Measurements from ENCODE around the gene SLC25A17.
"Not testable (repeated sequence)": the region's sequence is repeated elsewhere in the genome, so short reads cannot be mapped to it uniquely, and the experiment has no call there.

SLC25A17 gene

DNA sequence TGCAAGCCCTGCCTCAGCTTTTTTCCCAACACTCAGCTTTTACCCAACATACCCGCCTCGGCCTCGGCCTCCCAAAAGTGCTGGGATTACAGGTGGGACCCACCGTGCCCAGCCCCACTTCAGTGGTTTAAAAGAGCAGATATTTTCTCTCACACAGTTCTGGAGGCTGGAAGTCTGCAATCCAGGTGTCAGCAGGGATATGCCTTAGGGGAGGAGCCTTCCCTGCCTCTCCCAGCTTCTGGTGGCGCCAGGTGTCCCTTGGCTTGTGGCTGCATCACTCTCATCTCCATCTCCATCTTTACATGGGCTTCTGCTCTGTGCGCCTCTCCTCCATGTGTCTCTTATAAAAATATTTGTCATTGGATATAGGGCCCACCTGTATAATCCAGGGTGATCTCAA, 89.9 kb downstream of the SLC25A17 start:
- Mint-ChIP-seq H3K27ac (no peak overlapping the region), H3K4me1 (ENCODE audit: low read depth) (no peaks in the 10 kb centered on the region), H3K9me3 (no peaks in the 10 kb centered on the region), H3K36me3 (ENCODE audit: low read depth) (no peaks in the 10 kb centered on the region), H3K27me3 (peaks cover 7% of the 10 kb centered on the region), H3K4me3 (no peak overlapping the region)
- intact Hi-C loops (cut with micrococcal nuclease) = no loop called here

DNA sequence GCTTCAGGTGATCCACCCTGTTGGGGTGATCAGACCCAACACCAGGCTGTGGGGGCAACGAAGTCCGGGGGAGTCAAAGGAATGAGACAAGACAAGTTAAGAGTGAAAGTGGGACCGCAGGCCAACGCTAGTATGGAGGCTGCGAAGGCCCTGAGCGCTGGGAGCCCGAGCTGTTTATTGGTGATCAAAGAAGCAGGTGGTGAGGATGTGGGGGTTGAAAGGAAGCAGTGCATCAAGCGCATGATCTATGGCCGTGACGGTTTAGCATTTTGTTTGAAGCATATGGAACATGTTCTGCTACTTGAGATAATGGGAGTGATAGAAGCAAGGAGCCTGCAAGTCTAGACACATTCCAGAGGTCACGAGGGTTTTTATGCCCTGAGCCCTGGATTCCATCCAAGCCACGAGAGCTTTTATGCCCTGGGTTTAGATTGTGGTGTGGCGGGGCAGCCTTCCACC, 90.4 kb downstream of the SLC25A17 start:
- intact Hi-C loops (cut with micrococcal nuclease) = no loop called here
- no peak overlapping the region for H3K4me3 Mint-ChIP-seq
- H3K36me3 Mint-ChIP-seq (ENCODE audit: low read depth) = no peaks in the 10 kb centered on the region
- H3K27ac Mint-ChIP-seq = no peak overlapping the region
- no peaks in the 10 kb centered on the region for H3K9me3 Mint-ChIP-seq
- H3K27me3 Mint-ChIP-seq = peaks cover 7% of the 10 kb centered on the region
- H3K4me1 Mint-ChIP-seq (ENCODE audit: low read depth) = no peaks in the 10 kb centered on the region

DNA sequence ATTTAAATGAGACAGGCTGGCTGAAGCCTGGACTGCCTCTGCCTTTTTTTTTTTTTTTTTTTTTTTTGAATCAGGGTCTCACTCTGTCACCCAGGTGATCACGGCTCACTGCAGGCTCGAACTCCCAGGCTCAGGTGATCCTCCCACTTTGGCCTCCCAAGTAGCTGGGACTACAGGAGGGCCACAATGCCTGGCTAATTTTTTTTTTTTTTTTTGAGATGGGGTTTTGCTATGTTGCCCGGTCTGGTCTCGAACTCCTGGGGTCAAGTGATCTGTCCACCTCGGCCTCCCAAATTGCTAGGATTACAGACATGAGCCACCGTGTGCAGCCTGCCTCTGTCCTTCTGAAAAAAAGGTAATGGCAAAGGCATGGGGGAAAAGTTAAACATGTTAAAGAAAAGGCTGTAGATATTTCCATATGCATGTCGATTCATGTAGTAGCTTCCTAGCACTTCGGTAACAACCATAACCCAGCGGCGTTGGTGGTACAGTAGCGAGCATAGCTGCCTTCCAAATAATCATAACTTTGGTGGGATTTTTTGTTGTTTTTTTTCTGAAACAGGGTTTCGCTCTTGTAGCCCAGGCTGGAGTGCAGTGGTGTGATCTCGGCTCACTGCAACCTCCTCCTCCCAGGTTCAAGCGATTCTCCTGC, 91.1 kb downstream of the SLC25A17 start:
- Mint-ChIP-seq H3K9me3 (no peaks in the 10 kb centered on the region), H3K4me3 (no peak overlapping the region), H3K36me3 (ENCODE audit: low read depth) (no peaks in the 10 kb centered on the region)

DNA sequence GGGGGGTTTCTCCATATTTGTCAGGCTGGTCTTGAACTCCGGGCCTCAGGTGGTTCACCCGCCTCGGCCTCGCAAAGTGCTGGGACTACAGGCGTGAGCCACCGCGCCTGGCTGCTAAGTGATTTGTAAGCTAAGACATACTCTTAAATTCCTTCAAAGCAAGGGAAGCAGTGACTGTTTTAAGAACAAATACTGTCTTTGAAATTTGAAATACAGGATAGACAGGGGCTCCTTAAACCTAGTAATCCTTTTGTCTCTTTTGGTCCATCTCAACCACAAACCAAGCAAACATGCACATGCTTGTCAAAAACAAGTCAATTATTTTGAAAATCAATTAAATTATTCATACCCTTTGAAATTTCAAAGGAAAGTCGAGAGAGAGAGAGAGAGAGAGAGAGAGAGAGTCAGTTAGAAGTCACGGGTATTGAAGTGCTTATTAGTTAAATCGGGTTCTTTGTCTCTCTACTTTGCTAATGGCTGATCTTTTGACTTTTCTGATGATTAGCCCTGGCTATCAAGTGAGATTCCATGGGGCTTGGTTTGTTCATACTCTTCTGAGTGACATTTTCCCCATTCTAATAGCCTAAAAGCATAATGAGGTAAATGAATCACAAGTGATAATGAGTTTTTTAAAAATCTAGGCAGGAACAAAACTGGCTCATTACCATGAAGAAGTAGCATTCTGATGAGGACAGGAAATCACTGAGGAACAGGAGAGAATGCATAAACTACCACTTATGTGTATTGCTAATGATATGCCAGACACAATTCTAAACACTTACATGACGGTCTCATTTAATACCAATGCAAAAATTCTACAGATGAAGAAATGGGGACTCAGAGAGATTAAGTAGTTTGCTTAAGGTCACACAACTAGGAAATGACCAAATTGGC, 91.8 kb downstream of the SLC25A17 start:
- H3K27me3 Mint-ChIP-seq = peaks cover 5% of the 10 kb centered on the region
- H3K4me3 Mint-ChIP-seq = no peak overlapping the region
- no peaks in the 10 kb centered on the region for H3K9me3 Mint-ChIP-seq
- H3K4me1 Mint-ChIP-seq (ENCODE audit: low read depth) = no peaks in the 10 kb centered on the region
- H3K36me3 Mint-ChIP-seq (ENCODE audit: low read depth) = no peaks in the 10 kb centered on the region
- intact Hi-C loops (cut with micrococcal nuclease) = no loop called here
- no peak overlapping the region for H3K27ac Mint-ChIP-seq

More for the DNA sequence above, 91.1 kb downstream of the SLC25A17 start:
- Mint-ChIP-seq H3K4me1 (ENCODE audit: low read depth) (no peaks in the 10 kb centered on the region), H3K27me3 (peaks cover 6% of the 10 kb centered on the region), H3K27ac (no peak overlapping the region)
- intact Hi-C loops (cut with micrococcal nuclease) = no loop called here

DNA sequence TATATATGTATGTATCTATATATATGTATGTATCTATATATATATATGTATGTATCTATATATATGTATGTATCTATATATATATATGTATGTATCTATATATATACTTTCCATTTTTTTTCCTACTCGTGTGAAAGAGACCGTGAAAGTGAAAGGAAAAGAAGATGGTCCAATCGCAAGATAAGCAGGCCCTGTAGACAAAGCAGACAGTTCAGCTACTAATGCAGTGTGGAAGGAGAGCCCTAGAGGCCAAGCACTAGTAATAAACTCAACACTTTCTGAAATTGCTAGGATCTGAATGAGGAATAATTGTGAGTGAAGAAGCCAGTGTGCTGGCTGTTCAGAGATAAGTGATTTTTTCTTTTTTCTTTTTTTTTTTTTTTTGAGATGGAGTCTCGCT, 92.6 kb downstream of the SLC25A17 start:
- intact Hi-C loops (cut with micrococcal nuclease) = no loop called here
- Mint-ChIP-seq H3K27me3 (peaks cover 4% of the 10 kb centered on the region), H3K4me3 (no peak overlapping the region), H3K4me1 (ENCODE audit: low read depth) (no peaks in the 10 kb centered on the region), H3K9me3 (no peaks in the 10 kb centered on the region), H3K27ac (no peak overlapping the region), H3K36me3 (ENCODE audit: low read depth) (no peaks in the 10 kb centered on the region)

DNA sequence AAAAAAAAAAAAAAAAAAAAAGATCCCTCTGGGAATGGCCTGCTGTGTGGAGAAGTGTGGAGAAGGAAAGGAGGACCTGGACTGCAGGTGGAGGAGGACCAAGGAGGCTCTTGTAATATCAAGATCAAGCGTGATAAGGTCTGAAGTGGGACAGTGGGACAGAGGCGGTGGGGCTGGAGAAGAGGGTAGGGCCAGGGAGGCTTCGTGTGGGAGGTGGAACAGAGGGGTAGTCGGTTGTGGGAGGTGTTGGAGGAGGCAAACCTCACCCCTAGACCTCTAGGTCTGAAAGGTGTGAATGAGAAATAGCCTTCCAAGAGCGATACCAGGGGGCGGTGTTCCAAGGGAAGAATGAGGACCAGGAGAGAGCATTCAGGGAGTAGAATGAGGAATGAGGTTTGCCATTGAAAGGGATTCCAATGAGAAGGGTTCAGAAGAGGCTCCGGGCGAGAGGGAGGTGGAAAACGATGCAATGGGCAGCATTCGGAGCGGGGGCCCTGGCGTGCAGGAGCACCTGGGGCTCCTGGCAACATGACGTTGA, 95.7 kb downstream of the SLC25A17 start:
- Mint-ChIP-seq H3K4me1 (ENCODE audit: low read depth) (no peaks in the 10 kb centered on the region), H3K9me3 (no peaks in the 10 kb centered on the region), H3K27ac (no peak overlapping the region), H3K4me3 (no peak overlapping the region), H3K27me3 (peaks cover 4% of the 10 kb centered on the region), H3K36me3 (ENCODE audit: low read depth) (no peaks in the 10 kb centered on the region)
- intact Hi-C loops (cut with micrococcal nuclease) = no loop called here

DNA sequence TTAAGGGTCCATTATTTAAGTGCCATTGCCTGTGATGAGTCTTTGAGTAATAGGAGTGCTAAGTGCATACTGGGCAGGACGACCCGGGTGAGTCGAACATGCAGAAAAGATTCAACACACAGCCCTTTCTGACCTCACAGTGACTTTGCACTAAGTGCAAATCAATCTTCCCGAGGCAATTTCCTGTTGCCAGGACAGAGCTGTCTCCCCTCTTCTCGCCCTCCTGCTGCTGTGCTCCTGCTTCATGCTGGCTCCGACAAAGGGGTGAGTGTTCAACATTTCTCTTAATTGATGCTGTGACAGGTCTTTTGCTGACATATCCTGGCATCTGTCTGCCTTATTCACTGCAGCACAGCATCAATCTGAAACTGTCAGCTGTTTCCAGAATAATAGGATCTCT, 97.9 kb downstream of the SLC25A17 start:
- intact Hi-C loops (cut with micrococcal nuclease) = no loop called here
- Mint-ChIP-seq H3K36me3 (ENCODE audit: low read depth) (no peaks in the 10 kb centered on the region), H3K4me1 (ENCODE audit: low read depth) (no peaks in the 10 kb centered on the region), H3K27ac (no peak overlapping the region), H3K27me3 (peaks cover 7% of the 10 kb centered on the region), H3K4me3 (no peak overlapping the region), H3K9me3 (no peaks in the 10 kb centered on the region)

DNA sequence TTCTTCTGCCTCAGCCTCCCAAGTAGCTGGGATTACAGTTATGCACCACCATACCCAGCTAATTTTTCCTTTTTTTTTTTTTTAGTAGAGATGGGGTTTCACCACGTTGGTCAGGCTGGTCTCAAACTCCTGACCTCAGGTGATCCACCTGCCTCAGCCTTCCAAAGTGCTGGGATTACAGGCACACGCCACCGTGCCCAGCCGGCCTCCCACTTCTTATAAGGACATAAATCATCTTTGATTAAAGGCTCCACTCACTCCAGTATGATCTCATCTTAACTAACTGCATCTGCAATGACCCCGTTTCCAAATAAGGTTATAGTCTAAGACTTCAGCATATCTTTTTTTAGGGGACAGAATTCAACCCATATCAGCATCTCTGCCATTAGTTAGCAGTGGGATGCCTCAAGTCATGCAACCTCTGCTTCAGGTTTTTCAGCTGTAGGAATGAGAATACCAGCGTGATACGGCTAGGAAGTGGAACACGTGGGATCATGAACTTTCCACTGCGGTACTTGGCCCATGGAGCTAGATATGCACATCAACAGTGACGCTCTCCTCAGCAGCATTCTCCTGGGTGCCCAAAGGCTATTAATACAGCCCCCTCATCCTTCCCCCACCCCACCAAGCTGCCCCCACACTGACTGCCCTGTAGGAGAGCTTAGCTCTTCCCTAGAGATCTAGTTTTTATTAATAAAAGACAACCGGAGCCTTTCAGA, 98.4 kb downstream of the SLC25A17 start:
- Mint-ChIP-seq H3K9me3 (no peaks in the 10 kb centered on the region), H3K4me3 (no peak overlapping the region), H3K27me3 (peaks cover 7% of the 10 kb centered on the region), H3K36me3 (ENCODE audit: low read depth) (no peaks in the 10 kb centered on the region), H3K4me1 (ENCODE audit: low read depth) (no peaks in the 10 kb centered on the region), H3K27ac (no peak overlapping the region)
- intact Hi-C loops (cut with micrococcal nuclease) = no loop called here

DNA sequence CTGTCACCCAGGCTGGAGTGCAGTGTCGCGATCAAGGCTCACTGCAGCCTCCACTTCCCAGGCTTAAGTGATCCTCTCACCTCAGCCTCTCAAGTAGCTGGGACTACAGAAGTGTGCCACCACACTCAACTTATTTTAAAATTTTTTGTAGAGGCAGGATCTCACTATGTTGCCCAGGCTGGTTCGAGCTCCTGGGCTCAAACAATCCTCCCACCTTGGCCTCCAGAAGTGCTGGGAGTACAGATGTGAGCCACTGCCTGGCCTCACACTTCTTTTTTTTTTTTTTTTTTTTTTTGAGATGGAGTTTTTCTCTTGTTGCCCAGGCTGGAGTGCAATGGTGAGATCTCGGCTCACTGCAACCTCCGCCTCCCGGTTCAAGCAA, 99.0 kb downstream of the SLC25A17 start:
- H3K4me1 Mint-ChIP-seq (ENCODE audit: low read depth); H3K4me3 Mint-ChIP-seq; H3K36me3 Mint-ChIP-seq (ENCODE audit: low read depth); H3K27me3 Mint-ChIP-seq; H3K9me3 Mint-ChIP-seq; intact Hi-C loops (cut with micrococcal nuclease); H3K27ac Mint-ChIP-seq: not testable (repeated sequence)

Measured in dendritic cell treated with granulocyte-macrophage colony-stimulating factor and Interleukin-4, amounts not matched to agents 40 ng/mL and 50 ng/mL, for 4 days (primary cell).